Liver (tissue), 9 donors: ENCODE data around the gene NCAPD2. TPM values are rescaled to one million over a fixed set of nuclear protein-coding genes. Genes with fewer than 3 reads are reported as not detected.

Experiments used
- DNase-seq: peaks from one replicate; pipeline ENCODE4 v3.0.0-alpha.2; 2017; ENCODE audit warnings: low spot score
- H3K27ac ChIP-seq, 2 donors: one replicate each; pipeline ENCODE4 v1.7.0; 2013; ENCODE audit warnings: inconsistent platforms in 2 of 2, low read length in 2 of 2, control low read depth in 1 of 2, low read depth in 1 of 2, mild to moderate bottlenecking in 1 of 2
- H3K27me3 ChIP-seq, 4 donors: one replicate each; pipeline versions ENCODE4 v1.6.1 to v1.7.0; 2013; ENCODE audit warnings: low read length in 3 of 4, inconsistent platforms in 1 of 4, mild to moderate bottlenecking in 1 of 4, moderate library complexity in 1 of 4; ENCODE audit not compliant: control insufficient read depth in 4 of 4, insufficient read depth in 4 of 4
- H3K36me3 ChIP-seq, 4 donors: one replicate each; pipeline versions ENCODE4 v1.6.1 to v1.7.0; 2013; ENCODE audit warnings: low read length in 3 of 4, mild to moderate bottlenecking in 3 of 4, low read depth in 1 of 4, moderate library complexity in 1 of 4; ENCODE audit not compliant: control insufficient read depth in 4 of 4, insufficient read depth in 3 of 4
- H3K4me1 ChIP-seq, 4 donors: one replicate each; pipeline versions ENCODE4 v1.6.1 to v1.7.0; 2013; ENCODE audit warnings: low read length in 3 of 4, mild to moderate bottlenecking in 3 of 4, moderate library complexity in 1 of 4; ENCODE audit not compliant: control insufficient read depth in 4 of 4, insufficient read depth in 4 of 4
- H3K4me3 ChIP-seq, 3 donors: one replicate each; pipeline versions ENCODE4 v1.6.1 to v1.7.0; 2013; ENCODE audit warnings: low read length in 3 of 3, control low read depth in 1 of 3, low read depth in 1 of 3, mild to moderate bottlenecking in 1 of 3
- H3K9ac ChIP-seq, 2 donors: one replicate each; pipeline ENCODE4 v1.7.0; 2013; ENCODE audit warnings: low read length in 2 of 2, mild to moderate bottlenecking in 2 of 2, moderate library complexity in 2 of 2, control low read depth in 1 of 2, low read depth in 1 of 2
- H3K9me3 ChIP-seq, 4 donors: one replicate each; pipeline versions ENCODE4 v1.6.1 to v1.7.0; 2013; ENCODE audit warnings: low read length in 3 of 4; ENCODE audit not compliant: control insufficient read depth in 4 of 4
- ATF3 ChIP-seq: IDR thresholded peaks from 2 replicates; pipeline ENCODE4 v1.6.1; 2016; ENCODE audit warnings: antibody characterized with exemption
- EGR1 ChIP-seq, 2 donors: IDR thresholded peaks; 2 replicates each; pipeline ENCODE4 v1.6.1; 2016 to 2018; ENCODE audit warnings: antibody characterized with exemption in 2 of 2, low read depth in 2 of 2
- FOXA1 ChIP-seq: IDR thresholded peaks from 2 replicates; pipeline ENCODE4 v1.6.1; 2016; ENCODE audit warnings: antibody characterized with exemption
- FOXA2 ChIP-seq: IDR thresholded peaks from 2 replicates; pipeline ENCODE4 v1.6.1; 2016; ENCODE audit warnings: antibody characterized with exemption
- GABPA ChIP-seq, 2 donors: IDR thresholded peaks in 1 of 2; conservative IDR thresholded peaks in 1 of 2; 2 replicates each; pipeline ENCODE4 v1.6.1; 2016; ENCODE audit warnings: antibody characterized with exemption in 2 of 2, mild to moderate bottlenecking in 1 of 2, moderate library complexity in 1 of 2
- HNF4A ChIP-seq, 2 donors: conservative IDR thresholded peaks; 2 replicates each; pipeline ENCODE4 v1.6.1; 2016; ENCODE audit warnings: antibody characterized with exemption in 2 of 2, mild to moderate bottlenecking in 2 of 2
- HNF4G ChIP-seq: IDR thresholded peaks from 2 replicates; pipeline ENCODE4 v1.6.1; 2016; ENCODE audit warnings: antibody characterized with exemption
- NR2F2 ChIP-seq: IDR thresholded peaks from 2 replicates; pipeline ENCODE4 v1.6.1; 2016; ENCODE audit warnings: antibody characterized with exemption
- REST ChIP-seq: IDR thresholded peaks from 2 replicates; pipeline ENCODE4 v1.6.1; 2016; ENCODE audit warnings: antibody characterized with exemption, mild to moderate bottlenecking
- RXRA ChIP-seq, 2 donors: IDR thresholded peaks; 2 replicates each; pipeline ENCODE4 v1.6.1; 2017 to 2018; ENCODE audit warnings: antibody characterized with exemption in 2 of 2, mild to moderate bottlenecking in 1 of 2
- SP1 ChIP-seq: IDR thresholded peaks from 2 replicates; pipeline ENCODE4 v1.6.1; 2018; ENCODE audit warnings: antibody characterized with exemption, mild to moderate bottlenecking
- TAF1 ChIP-seq: conservative IDR thresholded peaks from 2 replicates; pipeline ENCODE4 v1.6.1; 2016; ENCODE audit warnings: antibody characterized with exemption, mild to moderate bottlenecking
- YY1 ChIP-seq: IDR thresholded peaks from 2 replicates; pipeline ENCODE4 v1.6.1; 2016; ENCODE audit warnings: antibody characterized with exemption, mild to moderate bottlenecking
- WGBS: extraction: QIAGEN DNeasy Blood & Tissue Kit; methylation state at CpG from one replicate; pipeline ENCODE4 v1.1.7; 2013; 5-methylcytosine and 5-hydroxymethylcytosine counted together
- polyA plus RNA-seq, 2 donors: library from polyadenylated mRNA; stranded (reverse) in 1 of 2; unstranded in 1 of 2; fragments of 200-250 nt in 1 of 2; fragments of >200 nt in 1 of 2; fragmentation: Nextera tagmentation in 1 of 2; extraction: Ambion mirVana in 1 of 2; gene quantifications; one replicate each; pipeline versions ENCODE4 v1.2.1 to v1.2.3, GENCODE V29; 2013 to 2015
- total RNA-seq, 2 donors: library from RNA; depleted of rRNA; stranded (reverse); fragments of >200 nt; gene quantifications; one replicate each; pipeline ENCODE4 v1.2.3, GENCODE V29; 2014
- TF ChIP-seq, protein P1 (sequence below): IDR thresholded peaks from 2 replicates; pipeline ENCODE4 v1.6.1; 2016; ENCODE audit warnings: antibody characterized with exemption
- donor health status: healthy.
- donor health status: healthy.
- donor health status: healthy.
- donor health status: healthy.
- donor health status: healthy.

Gene NCAPD2
- total and polyA plus RNA-seq, 4 donors = 2.0 to 55.1 (median 7.4) TPM

DNA sequence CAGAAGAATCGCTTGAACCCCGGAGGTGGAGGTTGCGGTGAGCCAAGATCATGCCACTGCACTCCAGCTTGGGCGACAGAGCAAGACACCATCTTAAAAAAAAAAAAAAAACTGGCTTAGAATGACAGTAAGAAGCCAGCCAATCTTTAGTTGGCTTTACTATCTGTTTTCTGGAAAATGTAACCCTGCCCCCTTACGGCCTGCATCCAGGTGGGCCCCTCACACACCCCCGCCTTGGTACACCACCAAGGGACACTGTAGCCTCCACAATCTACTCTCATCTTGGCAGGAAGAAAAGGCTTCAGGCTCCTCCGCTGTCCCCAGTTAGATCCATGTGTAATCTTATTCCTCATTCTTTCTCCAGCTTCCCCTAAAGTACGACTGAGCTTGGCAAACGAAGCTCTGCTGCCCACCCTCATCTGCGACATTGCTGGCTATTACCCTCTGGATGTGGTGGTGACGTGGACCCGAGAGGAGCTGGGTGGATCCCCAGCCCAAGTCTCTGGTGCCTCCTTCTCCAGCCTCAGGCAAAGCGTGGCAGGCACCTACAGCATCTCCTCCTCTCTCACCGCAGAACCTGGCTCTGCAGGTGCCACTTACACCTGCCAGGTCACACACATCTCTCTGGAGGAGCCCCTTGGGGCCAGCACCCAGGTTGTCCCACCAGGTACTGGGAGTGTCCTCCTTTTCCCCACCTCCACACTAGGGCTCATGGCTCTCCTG lies 35.5 kb upstream of the NCAPD2 start:
- TF ChIP-seq SP1 = no peak
- TF ChIP-seq GABPA (IDR thresholded peaks at IDR 0.05 in 1 of 2, conservative IDR thresholded peaks at IDR 0.05 in 1 of 2) = no peak
- TF ChIP-seq FOXA2 = no peak
- no peak for TF ChIP-seq EGR1 (IDR thresholded peaks at IDR 0.05; ENCODE audit: low read depth in 2 of 2)
- TF ChIP-seq REST = no peak
- no peak for TF ChIP-seq HNF4G
- no peak for TF ChIP-seq NR2F2
- TF ChIP-seq HNF4A (conservative IDR thresholded peaks at IDR 0.05) = no peak
- no peak overlapping the region for H3K4me3 ChIP-seq
- no peaks in the 10 kb centered on the region for H3K9me3 ChIP-seq
- H3K4me1 ChIP-seq = peaks cover 0 to under 1% (median under 1%) of the 10 kb centered on the region in 4 donors
- WGBS = 91% methylated on average over 14 of the region's 14 CpGs
- DNase-seq = no peak
- H3K9ac ChIP-seq = no peak overlapping the region
- no peaks in the 10 kb centered on the region for H3K27me3 ChIP-seq
- H3K27ac ChIP-seq = no peak overlapping the region
- peaks cover 9 to 63% (median 56%) of the 10 kb centered on the region in 4 donors for H3K36me3 ChIP-seq

GRCh38 chr12:6459004-6459337 lies 34.9 kb upstream of the NCAPD2 start:
- 99% methylated on average over 2 of the region's 2 CpGs for WGBS

More at GRCh38 chr12:6459004-6459337, 34.9 kb upstream of the NCAPD2 start:
- Histone ChIP-seq H3K4me1 (no peaks in the 10 kb centered on the region), H3K9ac (no peak overlapping the region), H3K27ac (no peak overlapping the region), H3K9me3 (no peaks in the 10 kb centered on the region), H3K36me3 (peaks cover 8 to 67% (median 61%) of the 10 kb centered on the region in 4 donors), H3K27me3 (no peaks in the 10 kb centered on the region), H3K4me3 (no peak overlapping the region)
- DNase-seq = no peak
- TF ChIP-seq FOXA1 (no peak), RXRA (IDR thresholded peaks at IDR 0.05) (no peak), EGR1 (IDR thresholded peaks at IDR 0.05; ENCODE audit: low read depth in 2 of 2) (no peak), REST (no peak), ATF3 (no peak), NR2F2 (no peak), YY1 (no peak), HNF4G (no peak), FOXA2 (no peak), TAF1 (no peak), HNF4A (conservative IDR thresholded peaks at IDR 0.05) (no peak)
- TF ChIP-seq, protein P1, sequence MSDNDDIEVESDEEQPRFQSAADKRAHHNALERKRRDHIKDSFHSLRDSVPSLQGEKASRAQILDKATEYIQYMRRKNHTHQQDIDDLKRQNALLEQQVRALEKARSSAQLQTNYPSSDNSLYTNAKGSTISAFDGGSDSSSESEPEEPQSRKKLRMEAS = no peak
